ENCODE measurements around the gene WHRN.

The WHRN gene

DNA sequence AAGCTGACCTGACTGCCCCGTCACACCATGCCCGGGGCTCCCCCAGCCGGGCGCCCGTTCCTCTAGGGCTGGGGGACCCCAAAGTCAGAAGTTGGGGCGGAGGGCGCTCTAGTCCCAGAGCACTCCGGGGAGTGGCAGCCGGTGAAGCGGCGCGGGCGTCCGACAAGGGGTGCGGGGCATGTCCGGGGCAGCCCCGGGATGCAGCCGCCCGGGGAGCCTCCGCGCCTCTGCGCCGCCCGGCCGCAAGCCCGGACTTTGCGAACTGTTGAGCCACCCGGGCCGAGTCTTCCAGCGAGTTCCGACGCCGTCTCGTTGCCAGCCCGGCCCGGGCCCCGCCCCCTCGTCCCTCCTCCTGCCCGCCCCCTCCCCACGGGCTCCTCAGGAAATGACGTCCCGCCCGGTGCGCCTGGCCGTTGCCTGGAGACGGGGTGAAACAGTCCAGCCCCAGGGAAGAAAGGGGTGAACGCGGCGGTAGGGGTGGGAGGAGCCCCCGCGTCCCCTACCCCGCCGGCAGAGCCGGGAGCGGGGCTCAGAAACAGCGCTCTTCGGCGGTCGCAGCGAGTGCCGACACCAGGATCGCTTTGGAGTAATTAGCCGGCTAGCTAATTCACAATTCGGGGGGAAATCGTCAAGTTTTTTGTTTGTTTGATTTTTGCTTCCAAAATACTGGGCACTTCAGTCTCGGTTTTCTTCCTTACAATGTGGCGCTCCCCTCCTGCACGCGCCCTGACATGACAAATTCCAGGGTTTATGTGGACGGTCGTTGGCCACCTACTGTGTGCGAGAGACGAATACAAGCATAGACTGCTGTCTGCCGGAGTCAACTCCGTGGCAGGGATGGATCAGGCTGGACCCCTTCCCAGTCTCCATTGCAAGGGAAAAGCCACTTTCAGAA, at the start of gene WHRN:
WHRN (minus strand) TSS at position 287 of the 895 bp plus-strand sequence. CDS start 672 bp downstream, outside the sequence.
- no peaks in the 10 kb centered on the region for H3K9me3 ChIP-seq (ENCODE audit: control insufficient read depth, low read depth, low read length)
- H3K4me3 ChIP-seq (ENCODE audit: low read length), result peak within 1 kb of the TSS; percentile 75
- H3K27ac ChIP-seq (ENCODE audit: low read length), result peak within 1 kb of the TSS; percentile 48
- peaks cover 40% of the 10 kb centered on the region for H3K4me1 ChIP-seq (ENCODE audit: control insufficient read depth, low read depth, low read length)
- no peaks in the 10 kb centered on the region for H3K36me3 ChIP-seq (ENCODE audit: control insufficient read depth, low read depth, low read length)
- H3K27me3 ChIP-seq (ENCODE audit: control insufficient read depth, insufficient read depth, low read length), result peaks cover 27% of the 10 kb centered on the region
- H3K9ac ChIP-seq (ENCODE audit: low read length), result peak within 1 kb of the TSS; percentile 77

- no peaks in the 10 kb centered on the region for H3K27me3 ChIP-seq (ENCODE audit: control insufficient read depth, insufficient read depth, low read length)
- no peaks in the 10 kb centered on the region for H3K9me3 ChIP-seq (ENCODE audit: control insufficient read depth, low read depth, low read length)
- no peak overlapping the region for H3K4me3 ChIP-seq (ENCODE audit: low read length)
- H3K36me3 ChIP-seq (ENCODE audit: control insufficient read depth, low read depth, low read length), result no peaks in the 10 kb centered on the region
- no peak overlapping the region for H3K9ac ChIP-seq (ENCODE audit: low read length)
- H3K27ac ChIP-seq (ENCODE audit: low read length), result no peak overlapping the region
- H3K4me1 ChIP-seq (ENCODE audit: control insufficient read depth, low read depth, low read length), result no peaks in the 10 kb centered on the region
Observed at GRCh38 chr9:114553202-114553601, 47.9 kb upstream of the WHRN start.

DNA sequence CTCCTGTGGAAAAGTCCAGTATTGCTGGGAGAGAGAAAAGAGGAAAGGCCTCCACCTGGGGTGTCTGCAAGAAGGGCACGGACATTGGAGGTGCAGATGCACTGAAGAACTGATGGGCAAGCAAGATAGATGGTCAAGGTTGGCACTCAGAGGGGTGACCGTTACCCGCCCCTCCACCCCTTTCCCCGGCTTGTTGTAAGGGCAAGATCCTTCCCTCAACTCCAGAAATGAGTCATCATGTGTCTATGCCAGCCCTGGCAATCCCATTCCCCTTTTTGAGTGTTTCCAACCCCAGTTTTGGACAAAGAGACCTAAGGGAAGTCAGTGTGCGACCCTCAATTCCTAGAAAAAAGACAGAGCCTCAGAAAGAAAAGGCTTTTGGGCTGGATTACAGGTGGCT, 47.4 kb upstream of the WHRN start:
- no peaks in the 10 kb centered on the region for H3K9me3 ChIP-seq (ENCODE audit: control insufficient read depth, low read depth, low read length)
- no peaks in the 10 kb centered on the region for H3K4me1 ChIP-seq (ENCODE audit: control insufficient read depth, low read depth, low read length)
- H3K36me3 ChIP-seq (ENCODE audit: control insufficient read depth, low read depth, low read length), result no peaks in the 10 kb centered on the region
- no peak overlapping the region for H3K4me3 ChIP-seq (ENCODE audit: low read length)
- no peaks in the 10 kb centered on the region for H3K27me3 ChIP-seq (ENCODE audit: control insufficient read depth, insufficient read depth, low read length)
- no peak overlapping the region for H3K27ac ChIP-seq (ENCODE audit: low read length)
- no peak overlapping the region for H3K9ac ChIP-seq (ENCODE audit: low read length)

DNA sequence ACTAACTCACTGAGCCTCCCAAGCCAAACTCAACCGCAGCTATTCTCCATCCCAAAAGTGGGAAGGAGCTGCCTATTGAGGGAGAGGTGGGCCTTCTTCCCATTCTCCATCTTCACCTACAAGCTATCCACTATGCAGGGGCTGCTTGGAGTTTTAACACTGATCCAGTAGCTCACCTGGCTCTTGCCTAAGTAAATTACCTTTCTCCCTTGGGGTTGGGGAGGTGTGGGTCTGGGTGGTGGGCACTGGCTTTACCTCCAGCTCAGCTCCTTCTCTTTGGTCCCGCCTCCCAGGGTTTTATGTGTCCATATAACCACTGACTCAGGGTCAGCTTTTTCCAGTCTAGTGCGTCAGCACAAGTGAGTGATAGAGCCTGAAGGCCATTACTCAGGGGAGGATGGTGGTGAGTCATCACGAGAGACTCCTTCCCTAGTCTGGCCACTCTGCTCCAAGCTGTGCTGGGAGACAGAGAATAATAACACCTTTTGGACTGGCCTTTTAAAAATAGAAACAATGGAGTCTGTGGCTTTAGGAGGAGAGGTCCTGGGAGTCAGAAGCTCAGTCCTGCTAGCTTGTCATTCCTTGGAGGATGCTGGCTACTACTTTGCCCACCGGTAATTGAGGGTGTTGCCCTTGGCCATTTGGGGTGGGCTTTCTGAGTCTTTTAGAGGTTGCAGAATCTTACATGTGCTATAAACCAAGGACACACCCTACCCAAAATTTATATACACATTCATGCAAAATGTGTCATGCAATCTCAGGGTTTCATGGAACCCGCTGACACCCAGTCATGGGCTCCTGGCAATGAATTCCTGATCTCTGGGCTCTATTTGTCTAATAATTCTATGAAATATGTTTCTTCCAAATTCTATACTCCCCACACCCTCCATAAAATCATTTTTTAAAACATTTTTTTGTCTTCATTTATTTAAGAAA, 46.7 kb upstream of the WHRN start:
- Histone ChIP-seq H3K36me3 (ENCODE audit: control insufficient read depth, low read depth, low read length) (no peaks in the 10 kb centered on the region), H3K4me3 (ENCODE audit: low read length) (no peak overlapping the region), H3K27me3 (ENCODE audit: control insufficient read depth, insufficient read depth, low read length) (no peaks in the 10 kb centered on the region), H3K9me3 (ENCODE audit: control insufficient read depth, low read depth, low read length) (no peaks in the 10 kb centered on the region), H3K9ac (ENCODE audit: low read length) (no peak overlapping the region), H3K4me1 (ENCODE audit: control insufficient read depth, low read depth, low read length) (no peaks in the 10 kb centered on the region), H3K27ac (ENCODE audit: low read length) (no peak overlapping the region)

GRCh38 chr9:114549697-114550330, 44.5 kb upstream of the WHRN start:
- Histone ChIP-seq H3K27me3 (ENCODE audit: control insufficient read depth, insufficient read depth, low read length) (no peaks in the 10 kb centered on the region), H3K4me1 (ENCODE audit: control insufficient read depth, low read depth, low read length) (no peaks in the 10 kb centered on the region), H3K9me3 (ENCODE audit: control insufficient read depth, low read depth, low read length) (no peaks in the 10 kb centered on the region), H3K4me3 (ENCODE audit: low read length) (no peak overlapping the region), H3K36me3 (ENCODE audit: control insufficient read depth, low read depth, low read length) (no peaks in the 10 kb centered on the region), H3K27ac (ENCODE audit: low read length) (no peak overlapping the region), H3K9ac (ENCODE audit: low read length) (no peak overlapping the region)

DNA sequence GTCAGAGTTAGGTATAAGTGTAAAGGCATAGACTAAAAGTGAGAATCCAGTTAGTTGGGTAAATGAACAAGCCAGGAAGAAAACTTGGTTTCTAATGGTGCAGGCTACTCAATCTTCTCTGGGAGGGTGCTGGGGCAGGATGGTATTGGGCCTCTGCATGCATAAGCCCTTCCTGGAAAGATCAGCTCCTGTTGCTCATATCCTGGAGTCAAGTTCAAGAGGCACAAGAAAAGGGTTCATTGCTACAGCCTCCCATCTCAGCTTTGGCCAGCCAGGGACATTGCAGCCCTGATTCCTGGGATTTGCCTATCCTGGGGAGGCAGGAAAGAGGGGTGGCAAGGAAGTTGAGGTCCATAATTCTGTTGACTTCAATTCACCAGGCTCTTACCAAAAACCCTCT, 41.6 kb upstream of the WHRN start:
- Histone ChIP-seq H3K9me3 (ENCODE audit: control insufficient read depth, low read depth, low read length) (no peaks in the 10 kb centered on the region), H3K27me3 (ENCODE audit: control insufficient read depth, insufficient read depth, low read length) (no peaks in the 10 kb centered on the region), H3K27ac (ENCODE audit: low read length) (no peak overlapping the region)

DNA sequence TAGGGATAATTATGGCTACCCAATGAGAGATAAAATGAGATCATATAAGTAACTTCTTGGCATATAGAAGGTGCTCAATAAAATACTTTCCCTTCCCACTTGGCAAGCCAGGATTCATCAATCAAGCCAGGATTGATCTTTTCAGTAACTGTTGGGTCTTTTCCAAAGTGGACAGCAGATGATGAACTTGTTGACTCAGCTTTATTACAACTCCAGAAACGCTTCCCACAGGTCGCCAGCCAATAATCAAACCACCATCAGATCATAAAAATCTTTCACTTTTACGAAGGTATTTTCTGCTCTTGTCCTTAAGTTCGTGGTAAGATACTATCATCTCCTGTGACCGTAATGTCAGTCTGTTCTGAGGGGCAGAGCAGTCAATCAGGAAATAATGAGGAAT, 39.8 kb upstream of the WHRN start:
- no peaks in the 10 kb centered on the region for H3K9me3 ChIP-seq (ENCODE audit: control insufficient read depth, low read depth, low read length)
- no peaks in the 10 kb centered on the region for H3K36me3 ChIP-seq (ENCODE audit: control insufficient read depth, low read depth, low read length)
- no peaks in the 10 kb centered on the region for H3K27me3 ChIP-seq (ENCODE audit: control insufficient read depth, insufficient read depth, low read length)
- H3K4me1 ChIP-seq (ENCODE audit: control insufficient read depth, low read depth, low read length), result no peaks in the 10 kb centered on the region
- H3K27ac ChIP-seq (ENCODE audit: low read length), result no peak overlapping the region
- H3K4me3 ChIP-seq (ENCODE audit: low read length), result no peak overlapping the region
- H3K9ac ChIP-seq (ENCODE audit: low read length), result no peak overlapping the region

More for the DNA sequence above, 41.6 kb upstream of the WHRN start:
- Histone ChIP-seq H3K36me3 (ENCODE audit: control insufficient read depth, low read depth, low read length) (no peaks in the 10 kb centered on the region), H3K4me1 (ENCODE audit: control insufficient read depth, low read depth, low read length) (no peaks in the 10 kb centered on the region), H3K9ac (ENCODE audit: low read length) (no peak overlapping the region), H3K4me3 (ENCODE audit: low read length) (no peak overlapping the region)

GRCh38 chr9:114539701-114540380, 34.6 kb upstream of the WHRN start:
- no peaks in the 10 kb centered on the region for H3K9me3 ChIP-seq (ENCODE audit: control insufficient read depth, low read depth, low read length)
- no peak overlapping the region for H3K27ac ChIP-seq (ENCODE audit: low read length)
- no peaks in the 10 kb centered on the region for H3K27me3 ChIP-seq (ENCODE audit: control insufficient read depth, insufficient read depth, low read length)
- H3K9ac ChIP-seq (ENCODE audit: low read length), result no peak overlapping the region
- no peak overlapping the region for H3K4me3 ChIP-seq (ENCODE audit: low read length)
- peaks cover 7% of the 10 kb centered on the region for H3K4me1 ChIP-seq (ENCODE audit: control insufficient read depth, low read depth, low read length)
- H3K36me3 ChIP-seq (ENCODE audit: control insufficient read depth, low read depth, low read length), result no peaks in the 10 kb centered on the region

- Histone ChIP-seq H3K36me3 (ENCODE audit: control insufficient read depth, low read depth, low read length) (no peaks in the 10 kb centered on the region), H3K4me3 (ENCODE audit: low read length) (no peak overlapping the region), H3K9me3 (ENCODE audit: control insufficient read depth, low read depth, low read length) (no peaks in the 10 kb centered on the region), H3K4me1 (ENCODE audit: control insufficient read depth, low read depth, low read length) (peaks cover 7% of the 10 kb centered on the region), H3K27ac (ENCODE audit: low read length) (no peak overlapping the region), H3K27me3 (ENCODE audit: control insufficient read depth, insufficient read depth, low read length) (no peaks in the 10 kb centered on the region), H3K9ac (ENCODE audit: low read length) (no peak overlapping the region)
Observed at GRCh38 chr9:114538241-114538640, 33.0 kb upstream of the WHRN start.

DNA sequence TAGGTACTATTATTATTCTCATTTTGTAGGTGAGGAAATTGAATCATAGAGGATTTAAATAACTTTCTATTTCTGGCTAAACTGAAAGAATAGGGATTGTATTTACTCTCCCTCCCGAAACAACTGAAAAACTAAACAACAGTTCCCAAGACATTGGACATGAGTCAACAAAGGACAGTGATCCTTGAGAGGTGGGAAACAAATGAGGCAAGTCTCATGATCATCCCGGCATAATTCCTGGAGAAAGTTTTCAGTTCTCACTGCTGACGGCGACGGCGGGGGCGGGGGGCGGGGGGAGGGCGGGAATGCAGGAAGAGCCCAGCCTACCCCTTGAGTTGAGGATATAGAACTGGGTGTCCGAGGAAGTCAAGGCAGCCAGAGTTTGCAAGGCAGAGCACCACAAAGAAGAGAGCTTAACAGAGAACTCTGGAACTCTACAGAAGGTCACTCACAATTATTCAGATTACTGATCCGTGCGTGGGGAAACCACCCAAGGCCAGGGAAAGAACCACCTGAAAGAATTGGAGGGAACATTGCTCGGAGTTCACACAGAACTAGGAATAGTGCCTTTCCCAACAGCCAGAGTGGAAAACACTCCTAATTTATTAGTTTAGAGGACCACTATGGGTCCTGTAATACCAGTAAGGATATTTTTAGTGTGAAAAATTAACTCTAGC, 27.4 kb upstream of the WHRN start:
- Histone ChIP-seq H3K4me1 (ENCODE audit: control insufficient read depth, low read depth, low read length) (peaks cover 3% of the 10 kb centered on the region), H3K27ac (ENCODE audit: low read length) (no peak overlapping the region), H3K27me3 (ENCODE audit: control insufficient read depth, insufficient read depth, low read length) (no peaks in the 10 kb centered on the region), H3K9me3 (ENCODE audit: control insufficient read depth, low read depth, low read length) (no peaks in the 10 kb centered on the region), H3K36me3 (ENCODE audit: control insufficient read depth, low read depth, low read length) (no peaks in the 10 kb centered on the region), H3K4me3 (ENCODE audit: low read length) (no peak overlapping the region), H3K9ac (ENCODE audit: low read length) (no peak overlapping the region)
